ENCODE results near the gene ASPM. TPM values are rescaled to one million over a fixed set of nuclear protein-coding genes. Genes with fewer than 3 reads are reported as not detected.

The ASPM gene
- total RNA-seq (2014; rRNA removed; shearing (Covaris generic)) = 57.8 and 67.7 TPM in 2 replicates
- 62.7 and 98.9 TPM in 2 replicates for polyA plus RNA-seq (2014; cell fraction: nucleus; rRNA removed)

GRCh38 chr1:197146101-197147095, at the start of gene ASPM:
Gene ASPM (minus strand): TSS chr1:197146669. CDS start chr1:197146437, 232 bp downstream.
- DNase-seq (ENCODE audit: extremely low read depth, low read depth) = peak; percentile 97

GRCh38 chr1:197195100-197195499, 48.6 kb upstream of the ASPM start:
- DNase-seq (ENCODE audit: extremely low read depth, low read depth) = no peak

DNA sequence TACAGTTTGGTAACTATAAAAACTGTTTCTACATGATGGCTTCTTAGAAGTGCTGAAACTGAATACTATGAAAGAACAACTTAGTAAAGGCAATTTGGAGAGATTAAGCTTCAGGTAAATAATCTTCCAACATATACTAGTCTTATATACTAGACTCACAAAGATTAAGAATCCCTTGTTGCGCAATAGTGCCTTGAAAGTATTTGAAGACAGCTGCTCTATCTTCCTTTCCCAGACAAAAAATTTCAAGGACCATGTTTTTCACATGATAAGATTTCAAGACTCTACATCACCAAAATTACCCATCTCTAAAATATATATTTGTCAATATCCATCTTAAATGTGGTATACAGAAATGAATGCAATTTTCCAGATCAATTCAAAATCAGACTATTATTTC, 37.7 kb upstream of the ASPM start:
- DNase-seq (ENCODE audit: extremely low read depth, low read depth) = no peak

GRCh38 chr1:197183195-197183748, 36.8 kb upstream of the ASPM start:
- DNase-seq (ENCODE audit: extremely low read depth, low read depth) = no peak

DNA sequence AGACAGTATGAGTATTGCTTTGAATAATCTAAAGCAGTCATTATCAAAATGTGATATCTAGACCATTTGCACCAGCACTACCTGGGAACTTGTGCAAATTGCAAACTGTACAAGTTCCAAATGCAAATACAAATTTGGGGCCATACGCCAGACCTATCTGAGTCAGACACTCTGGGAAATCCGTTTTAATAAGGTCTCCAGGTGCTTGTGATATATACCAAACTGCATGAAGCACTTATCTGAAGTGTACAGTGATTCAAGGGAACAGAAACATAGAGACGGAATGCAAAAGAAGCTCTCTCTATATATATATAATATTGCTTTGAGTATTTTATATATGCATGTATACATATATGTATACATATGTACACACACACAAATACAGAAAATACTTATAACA, 36.2 kb upstream of the ASPM start:
- no peak for DNase-seq (ENCODE audit: extremely low read depth, low read depth)

DNA sequence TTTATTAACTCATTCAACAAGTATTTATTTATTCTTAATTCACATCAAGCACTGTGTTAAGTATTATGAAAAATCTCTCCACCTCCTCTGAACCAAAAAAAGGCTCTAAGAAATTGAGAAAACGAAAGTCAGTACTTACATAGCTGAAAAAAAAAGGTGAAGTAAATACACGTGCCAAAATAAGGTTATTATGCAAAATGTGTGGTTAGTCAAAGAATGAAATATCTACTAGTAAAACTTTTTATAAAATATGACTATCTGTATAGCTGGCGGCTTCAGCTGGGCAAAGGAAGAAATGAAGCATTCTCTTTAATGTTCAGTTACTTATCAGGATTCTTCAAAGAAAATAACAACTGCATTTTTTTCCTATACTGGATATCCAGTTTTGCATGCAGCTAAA, 35.5 kb upstream of the ASPM start:
- no peak for DNase-seq (ENCODE audit: extremely low read depth, low read depth)

- peak; percentile 81 for DNase-seq (ENCODE audit: extremely low read depth, low read depth)
Observed at GRCh38 chr1:197180252-197180878, 33.9 kb upstream of the ASPM start.

GRCh38 chr1:197178998-197179397, 32.5 kb upstream of the ASPM start:
- peak; percentile 96 for DNase-seq (ENCODE audit: extremely low read depth, low read depth)

DNA sequence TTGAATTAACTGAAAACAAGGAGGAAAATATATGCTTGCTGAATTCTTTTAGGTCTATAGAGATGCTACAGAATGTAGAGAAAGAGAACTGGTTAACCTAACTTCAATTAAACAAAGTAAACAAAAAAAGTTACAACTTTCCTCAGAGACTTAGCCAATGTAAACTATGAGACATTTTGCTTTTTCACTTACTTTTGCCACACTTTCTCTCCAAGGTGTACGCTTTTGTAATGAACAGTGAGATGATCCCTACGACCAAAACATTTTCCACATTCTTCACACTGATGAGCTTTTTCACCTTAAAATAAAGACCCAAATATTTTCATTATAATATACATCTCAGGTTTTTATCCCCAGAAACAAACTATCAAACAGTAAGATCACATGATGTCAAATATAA, 28.3 kb upstream of the ASPM start:
- no peak for DNase-seq (ENCODE audit: extremely low read depth, low read depth)

- DNase-seq (ENCODE audit: extremely low read depth, low read depth) = no peak
Observed at GRCh38 chr1:197173571-197174507, 27.4 kb upstream of the ASPM start.

DNA sequence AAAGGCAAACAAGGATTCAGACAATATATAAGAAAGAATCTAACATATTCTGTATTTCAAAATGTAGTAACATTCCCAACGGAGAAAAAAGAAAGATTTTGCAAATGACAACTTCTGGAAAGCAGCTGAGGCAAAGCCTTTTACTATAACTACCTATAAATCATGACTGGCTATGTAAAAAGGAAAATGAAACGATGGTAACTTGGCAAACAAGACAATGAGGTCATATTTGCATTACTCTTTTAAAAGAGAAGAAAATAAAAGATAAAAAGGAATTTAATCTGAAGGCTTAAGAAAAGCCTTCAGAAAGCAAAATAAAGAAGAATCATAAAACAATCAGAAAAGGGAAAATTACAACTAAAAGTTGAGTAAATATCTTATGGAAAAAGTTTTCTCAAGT, 25.1 kb upstream of the ASPM start:
- no peak for DNase-seq (ENCODE audit: extremely low read depth, low read depth)

GRCh38 chr1:197170538-197170937, 24.1 kb upstream of the ASPM start:
- DNase-seq (ENCODE audit: extremely low read depth, low read depth) = no peak

- no peak for DNase-seq (ENCODE audit: extremely low read depth, low read depth)
Observed at GRCh38 chr1:197159461-197159860, 13.0 kb upstream of the ASPM start.

DNA sequence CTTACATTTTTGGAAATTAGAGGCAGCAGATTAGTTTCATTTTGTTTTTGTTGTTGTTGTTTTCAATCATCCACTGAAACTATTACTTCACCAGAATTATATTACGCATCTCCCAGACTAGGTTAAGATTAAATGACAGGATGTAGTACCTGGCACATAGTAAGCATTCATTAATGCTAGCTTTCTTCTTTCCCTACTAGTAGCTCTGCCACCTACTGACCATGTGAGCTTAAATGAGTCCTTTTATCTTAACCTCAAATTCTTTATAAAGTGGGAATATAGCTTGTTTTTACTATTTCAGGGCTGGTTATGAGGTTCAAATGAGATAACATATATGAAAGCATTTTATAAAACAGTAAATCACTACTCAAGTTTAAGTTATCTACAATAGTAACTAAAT, 10.2 kb upstream of the ASPM start:
- no peak for DNase-seq (ENCODE audit: extremely low read depth, low read depth)

GRCh38 chr1:197152662-197153061, 6.2 kb upstream of the ASPM start:
- no peak for DNase-seq (ENCODE audit: extremely low read depth, low read depth)

DNA sequence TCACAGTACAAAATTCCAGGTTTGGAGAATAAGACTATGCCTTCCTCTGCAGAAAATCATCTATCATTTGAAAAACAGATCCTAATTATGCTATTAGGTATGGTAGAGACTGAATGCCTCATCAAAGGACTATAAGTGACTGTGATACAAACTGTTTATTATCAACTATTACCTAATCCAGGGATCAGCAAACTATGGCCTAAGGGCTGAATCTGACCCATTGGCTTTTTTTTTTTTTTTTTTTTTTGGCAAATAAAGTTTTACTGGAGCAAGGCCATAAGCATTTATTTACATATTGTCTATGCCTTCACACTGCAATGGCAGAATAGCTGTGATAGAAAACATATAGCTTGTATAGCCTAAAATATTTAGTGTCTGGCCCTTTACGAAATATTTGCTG, 4.7 kb upstream of the ASPM start:
- DNase-seq (ENCODE audit: extremely low read depth, low read depth) = no peak

DNA sequence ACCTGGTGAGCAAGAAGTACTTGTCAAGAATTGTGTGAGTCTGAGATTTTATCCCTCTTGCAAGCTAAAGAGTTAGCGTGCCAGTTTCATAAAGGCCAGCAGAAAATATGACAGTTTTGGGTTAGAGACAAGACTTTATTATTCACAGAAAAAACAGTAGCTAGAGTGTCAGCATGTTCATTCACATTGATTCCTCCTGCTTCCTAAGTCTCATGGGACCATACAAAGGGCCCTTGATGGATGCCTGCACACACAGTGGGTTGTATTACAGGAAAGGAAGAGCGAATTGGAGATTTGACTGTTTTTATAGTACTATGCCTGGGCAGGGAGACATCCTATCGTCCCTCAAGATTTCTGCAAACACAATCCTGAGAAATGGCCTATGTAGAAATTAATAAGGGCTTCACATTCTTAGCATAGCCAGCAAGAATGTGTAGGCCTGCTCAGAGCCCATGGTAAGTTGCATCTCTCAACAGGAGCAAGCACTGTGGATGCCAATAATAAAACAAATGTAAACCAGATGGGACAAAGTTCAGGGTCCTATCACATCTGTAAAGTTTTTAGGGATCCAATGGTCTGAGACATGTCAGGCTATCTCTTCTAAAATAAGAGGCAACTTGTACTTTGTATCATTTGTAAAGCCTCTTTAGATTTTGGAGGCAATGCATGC, 4.0 kb upstream of the ASPM start:
- DNase-seq (ENCODE audit: extremely low read depth, low read depth) = no peak

- no peak for DNase-seq (ENCODE audit: extremely low read depth, low read depth)
Observed at GRCh38 chr1:197149340-197149739, 2.9 kb upstream of the ASPM start.

- DNase-seq (ENCODE audit: extremely low read depth, low read depth) = no peak
Observed at GRCh38 chr1:197145446-197146024, 934 bp downstream of the ASPM start.

Data from NCI-H460 (cell line).